Urinary bladder (tissue), 4 donors: ENCODE measurements around the gene NT5DC4. TPM values are rescaled to one million over a fixed set of nuclear protein-coding genes. Genes with fewer than 3 reads are reported as not detected.
"Not testable (repeated sequence)": the region's sequence is repeated elsewhere in the genome, so short reads cannot be mapped to it uniquely, and the experiment has no call there.

Experiments used
- DNase-seq: peaks from one replicate; pipeline ENCODE4 v3.0.0-alpha.2; 2015; ENCODE audit errors: extremely low spot score
- H3K27ac ChIP-seq: one replicate; pipeline ENCODE4 v1.5.1; 2013; ENCODE audit warnings: low read depth, mild to moderate bottlenecking, moderate library complexity
- H3K36me3 ChIP-seq: one replicate; pipeline ENCODE4 v1.6.1; 2013; ENCODE audit warnings: mild to moderate bottlenecking, moderate library complexity; ENCODE audit not compliant: insufficient read depth
- H3K4me1 ChIP-seq: one replicate; pipeline ENCODE4 v1.6.1; 2013; ENCODE audit warnings: mild to moderate bottlenecking, moderate library complexity; ENCODE audit not compliant: insufficient read depth
- H3K4me3 ChIP-seq: one replicate; pipeline ENCODE4 v1.5.1; 2013; ENCODE audit warnings: low read depth, low read length
- WGBS: extraction: QIAGEN DNeasy Blood & Tissue Kit; methylation state at CpG from one replicate; pipeline ENCODE4 v1.1.7; 2013; 5-methylcytosine and 5-hydroxymethylcytosine counted together
- polyA plus RNA-seq: library from polyadenylated mRNA; stranded (reverse); fragments of 200-250 nt; gene quantifications from one replicate; pipeline ENCODE4 v1.2.3, GENCODE V29; 2013
- total RNA-seq: library from RNA; depleted of rRNA; stranded (reverse); fragments of >200 nt; gene quantifications from one replicate; pipeline ENCODE4 v1.2.3, GENCODE V29; 2014
- donor health status: healthy with polysubstance abuse.
- donor health status: healthy.

NT5DC4 gene
- total and polyA plus RNA-seq, 2 donors, result not detected

- DNase-seq, result no peak
- WGBS, result 82% methylated on average over 6 of the region's 6 CpGs
- Histone ChIP-seq H3K4me3 (no peak overlapping the region), H3K36me3 (no peaks in the 10 kb centered on the region), H3K27ac (no peak overlapping the region), H3K4me1 (no peaks in the 10 kb centered on the region)
These were observed 11.1 kb upstream of the NT5DC4 start for GRCh38 chr2:112709703-112710102.

- WGBS, result 78% methylated on average over 9 of the region's 9 CpGs
- Histone ChIP-seq H3K4me1 (no peaks in the 10 kb centered on the region), H3K4me3 (no peak overlapping the region), H3K36me3 (no peaks in the 10 kb centered on the region), H3K27ac (no peak overlapping the region)
- no peak for DNase-seq
These were observed 9.7 kb upstream of the NT5DC4 start for GRCh38 chr2:112710956-112711750.

- 82% methylated on average over 3 of the region's 3 CpGs for WGBS
- Histone ChIP-seq H3K4me1 (no peaks in the 10 kb centered on the region), H3K4me3 (no peak overlapping the region), H3K27ac (no peak overlapping the region), H3K36me3 (no peaks in the 10 kb centered on the region)
- DNase-seq, result no peak
These were observed 8.4 kb upstream of the NT5DC4 start for GRCh38 chr2:112712465-112712864.

- Histone ChIP-seq H3K4me3 (no peak overlapping the region), H3K4me1 (no peaks in the 10 kb centered on the region), H3K36me3 (no peaks in the 10 kb centered on the region), H3K27ac (no peak overlapping the region)
- DNase-seq, result no peak
- 67% methylated on average over 17 of the region's 17 CpGs for WGBS
These were observed 7.8 kb upstream of the NT5DC4 start for GRCh38 chr2:112712903-112713584.

GRCh38 chr2:112713585-112713925 is 7.3 kb upstream of the NT5DC4 start:
- 57% methylated on average over 7 of the region's 7 CpGs for WGBS
- H3K4me1 ChIP-seq, result no peaks in the 10 kb centered on the region

GRCh38 chr2:112713926-112714325 is 6.9 kb upstream of the NT5DC4 start:
- Histone ChIP-seq H3K4me1 (no peaks in the 10 kb centered on the region), H3K27ac (no peak overlapping the region), H3K36me3 (no peaks in the 10 kb centered on the region), H3K4me3 (no peak overlapping the region)
- 93% methylated on average over 7 of the region's 7 CpGs for WGBS
- no peak for DNase-seq

More at GRCh38 chr2:112713585-112713925, 7.3 kb upstream of the NT5DC4 start:
- Histone ChIP-seq H3K27ac (no peak overlapping the region), H3K4me3 (no peak overlapping the region), H3K36me3 (no peaks in the 10 kb centered on the region)
- no peak for DNase-seq

GRCh38 chr2:112714331-112714730 is 6.5 kb upstream of the NT5DC4 start:
- Histone ChIP-seq H3K36me3 (no peaks in the 10 kb centered on the region), H3K27ac (no peak overlapping the region), H3K4me1 (no peaks in the 10 kb centered on the region), H3K4me3 (no peak overlapping the region)
- DNase-seq, result no peak
- 87% methylated on average over 4 of the region's 4 CpGs for WGBS

- no peak for DNase-seq
- 87% methylated on average over 7 of the region's 7 CpGs for WGBS
- H3K36me3 ChIP-seq, result no peaks in the 10 kb centered on the region
- H3K4me3 ChIP-seq, result no peak overlapping the region
- no peaks in the 10 kb centered on the region for H3K4me1 ChIP-seq
- no peak overlapping the region for H3K27ac ChIP-seq
These were observed 5.8 kb upstream of the NT5DC4 start for GRCh38 chr2:112714836-112715631.

- not testable (repeated sequence) for H3K27ac ChIP-seq, H3K4me1 ChIP-seq, H3K36me3 ChIP-seq, H3K4me3 ChIP-seq, DNase-seq
- 96% methylated on average over 1 of the region's 1 CpG for WGBS
These were observed 4.7 kb upstream of the NT5DC4 start for GRCh38 chr2:112716094-112716493.

- H3K4me1 ChIP-seq, H3K27ac ChIP-seq, H3K4me3 ChIP-seq, DNase-seq, H3K36me3 ChIP-seq: not testable (repeated sequence)
- 94% methylated on average over 2 of the region's 5 CpGs for WGBS
These were observed 3.9 kb upstream of the NT5DC4 start for GRCh38 chr2:112716826-112717352.

GRCh38 chr2:112718863-112719370 is 1.9 kb upstream of the NT5DC4 start:
- no peak for DNase-seq
- H3K4me3 ChIP-seq, result no peak overlapping the region
- no peak overlapping the region for H3K27ac ChIP-seq
- H3K4me1 ChIP-seq, result no peaks in the 10 kb centered on the region
- no peaks in the 10 kb centered on the region for H3K36me3 ChIP-seq
- 87% methylated on average over 12 of the region's 12 CpGs for WGBS

GRCh38 chr2:112721819-112722522 is 1.2 kb downstream of the NT5DC4 start:
- no peaks in the 10 kb centered on the region for H3K36me3 ChIP-seq
- no peak overlapping the region for H3K27ac ChIP-seq
- no peak overlapping the region for H3K4me3 ChIP-seq
- DNase-seq, result no peak
- no peaks in the 10 kb centered on the region for H3K4me1 ChIP-seq
- WGBS, result 86% methylated on average over 23 of the region's 23 CpGs
